AG04450 (cell line): Measurements from ENCODE around the gene XK. TPM values are rescaled to one million over a fixed set of nuclear protein-coding genes. Genes with fewer than 3 reads are reported as not detected.

Source experiments
- CTCF ChIA-PET: fragments of 300-600, 350-600 bp; formaldehyde crosslinking; extraction: SDS; loops from one replicate; lab custom pipeline; 2022; ENCODE audit warnings: antibody characterized with exemption, inconsistent platforms; lab: Charles Lee
- POLR2A ChIA-PET: fragments of 350-600 bp; formaldehyde crosslinking; extraction: SDS; loops from one replicate; lab custom pipeline; 2021; ENCODE audit warnings: antibody characterized with exemption, inconsistent platforms; lab: Yijun Ruan, JAX
- DNase-seq: peaks from one replicate; pipeline ENCODE4 v3.0.0-alpha.2; 2011; ENCODE audit warnings: low read depth, low spot score
- H3K27ac ChIP-seq: one replicate; pipeline ENCODE4 v1.5.1; 2012; ENCODE audit warnings: low read depth, low read length, control low read depth
- H3K27me3 ChIP-seq: one replicate; pipeline ENCODE4 v1.6.0; 2012; ENCODE audit warnings: low read length; ENCODE audit not compliant: control insufficient read depth, insufficient read depth
- H3K4me3 ChIP-seq: 2 replicates; pipeline ENCODE4 v1.5.1; 2011; ENCODE audit warnings: mild to moderate bottlenecking, low read depth, low read length, control low read depth
- H3K9me3 ChIP-seq: 2 replicates; pipeline ENCODE4 v1.5.1; 2012; ENCODE audit warnings: low read length; ENCODE audit not compliant: control insufficient read depth, insufficient read depth
- polyA plus RNA-seq: library from polyadenylated mRNA; depleted of rRNA; stranded (reverse); fragments of >200 nt; gene quantifications from 2 replicates; pipeline ENCODE4 v1.2.3, GENCODE V29; 2011; rRNA removed
- TF ChIP-seq, protein P1 (sequence below): IDR thresholded peaks from 2 replicates; pipeline ENCODE4 v1.5.1; 2011; ENCODE audit warnings: low read depth, low read length, control low read depth, inconsistent platforms

XK gene
- polyA plus RNA-seq, 1 experiment: 0.11 TPM

GRCh38 chrX:37776987-37777325 lies 91.4 kb downstream of the XK start:
- H3K9me3 ChIP-seq: no peaks in the 10 kb centered on the region
- POLR2A ChIA-PET: no interaction called here
- DNase-seq: no peak
- no peak overlapping the region for H3K27ac ChIP-seq
- H3K4me3 ChIP-seq: no peak overlapping the region
- TF ChIP-seq, protein P1, sequence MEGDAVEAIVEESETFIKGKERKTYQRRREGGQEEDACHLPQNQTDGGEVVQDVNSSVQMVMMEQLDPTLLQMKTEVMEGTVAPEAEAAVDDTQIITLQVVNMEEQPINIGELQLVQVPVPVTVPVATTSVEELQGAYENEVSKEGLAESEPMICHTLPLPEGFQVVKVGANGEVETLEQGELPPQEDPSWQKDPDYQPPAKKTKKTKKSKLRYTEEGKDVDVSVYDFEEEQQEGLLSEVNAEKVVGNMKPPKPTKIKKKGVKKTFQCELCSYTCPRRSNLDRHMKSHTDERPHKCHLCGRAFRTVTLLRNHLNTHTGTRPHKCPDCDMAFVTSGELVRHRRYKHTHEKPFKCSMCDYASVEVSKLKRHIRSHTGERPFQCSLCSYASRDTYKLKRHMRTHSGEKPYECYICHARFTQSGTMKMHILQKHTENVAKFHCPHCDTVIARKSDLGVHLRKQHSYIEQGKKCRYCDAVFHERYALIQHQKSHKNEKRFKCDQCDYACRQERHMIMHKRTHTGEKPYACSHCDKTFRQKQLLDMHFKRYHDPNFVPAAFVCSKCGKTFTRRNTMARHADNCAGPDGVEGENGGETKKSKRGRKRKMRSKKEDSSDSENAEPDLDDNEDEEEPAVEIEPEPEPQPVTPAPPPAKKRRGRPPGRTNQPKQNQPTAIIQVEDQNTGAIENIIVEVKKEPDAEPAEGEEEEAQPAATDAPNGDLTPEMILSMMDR: no peak
- no peaks in the 10 kb centered on the region for H3K27me3 ChIP-seq
- CTCF ChIA-PET: no interaction called here

DNA sequence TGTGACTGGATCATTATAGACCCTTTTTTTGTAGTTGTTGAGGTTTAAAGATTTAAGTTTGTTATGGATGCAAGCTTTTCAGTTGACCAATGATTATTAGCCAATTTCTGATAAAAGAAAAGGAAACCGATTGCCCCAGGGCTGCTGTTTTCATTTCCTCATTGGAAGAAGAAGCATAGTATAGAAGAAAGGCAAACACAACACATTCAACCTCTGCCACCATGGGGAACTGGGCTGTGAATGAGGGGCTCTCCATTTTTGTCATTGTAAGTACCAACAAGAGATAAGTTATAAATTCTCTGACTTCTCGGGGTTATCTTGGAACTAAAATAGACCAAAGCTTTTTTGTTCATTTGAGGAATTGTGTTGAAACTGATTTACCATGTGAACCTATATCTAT lies 94.3 kb downstream of the XK start, which contains the start of gene CYBB:
Gene CYBB, plus strand, starts transcription at position 203 of the 400 bp plus-strand sequence. Its CDS starts 19 bp downstream, at position 222.
- POLR2A ChIA-PET: no interaction called here
- Histone ChIP-seq H3K27ac (no peak within 1 kb of the TSS), H3K4me3 (no peak within 1 kb of the TSS), H3K27me3 (no peaks in the 10 kb centered on the region), H3K9me3 (no peaks in the 10 kb centered on the region)
- CTCF ChIA-PET: interaction anchor here (1.2 kb wide), 1 partner anchor 45 kb away, joined by 5 read pairs; no protein-coding TSS in a partner anchor
- TF ChIP-seq, protein P1: no peak
- DNase-seq: no peak

GRCh38 chrX:37781081-37781480 lies 95.5 kb downstream of the XK start:
- CTCF ChIA-PET: no interaction called here
- TF ChIP-seq, protein P1: no peak
- Histone ChIP-seq H3K27ac (no peak overlapping the region), H3K27me3 (no peaks in the 10 kb centered on the region), H3K4me3 (no peak overlapping the region), H3K9me3 (no peaks in the 10 kb centered on the region)
- POLR2A ChIA-PET: no interaction called here
- no peak for DNase-seq

Other genes with a start within 250 kb of the XK start
- 0.01 and 0.06 TPM in 2 replicates for gene LANCL3, start 114.1 kb upstream of the XK start, polyA plus RNA-seq
- 0.02 TPM in 1 of 2 replicates, not detected in the other for gene CYBB, start 94.3 kb downstream of the XK start, polyA plus RNA-seq
- gene DYNLT3, start 161.8 kb downstream of the XK start, polyA plus RNA-seq: 20.3 and 28.6 TPM in 2 replicates